Measurements from ENCODE around the gene PIK3R1. TPM values are rescaled to one million over a fixed set of nuclear protein-coding genes. Genes with fewer than 3 reads are reported as not detected.

Gene PIK3R1
- total and polyA plus RNA-seq, 4 experiments from 2014 or later: 92.6 to 152 (median 125) TPM

DNA sequence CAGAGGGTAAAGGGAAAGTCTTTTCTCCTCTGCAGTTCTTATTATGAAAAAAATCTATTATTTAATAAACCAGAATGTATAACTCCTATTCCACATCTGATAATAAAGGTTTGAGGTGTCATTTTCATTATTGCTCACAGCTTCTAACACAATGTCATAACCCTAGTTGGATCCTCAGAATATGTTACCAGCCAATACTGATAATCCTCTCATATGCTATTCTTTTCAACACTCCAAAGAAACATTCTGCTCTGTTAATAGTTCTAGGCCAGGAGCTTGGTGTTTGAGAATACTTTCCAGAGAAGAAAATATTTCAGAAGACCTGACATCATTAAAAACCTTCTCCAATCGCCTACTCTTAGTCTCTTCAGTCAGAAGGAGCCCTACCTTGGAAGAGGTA lies 127.1 kb downstream of the PIK3R1 start:
- intact Hi-C loops (cut with micrococcal nuclease): loop anchor here (10.0 kb wide), 1 partner anchor 62 kb away; no protein-coding TSS in a partner anchor
- POLR2A ChIA-PET (ENCODE audit: partially characterized antibody): interaction anchor here (0.9 kb wide), 1 partner anchor 55 kb away, joined by 3 read pairs; no protein-coding TSS in a partner anchor
- CTCF ChIA-PET (ENCODE audit: partially characterized antibody): no interaction called here
- H3K4me1 Mint-ChIP-seq: peaks cover 11 to 17% (median 14%) of the 10 kb centered on the region in 4 donors
- no peak for DNase-seq
- H3K9me3 Mint-ChIP-seq: peaks cover 0 to 2% (median 0%) of the 10 kb centered on the region in 8 donors
- Histone ChIP-seq H3K27me3 (ENCODE audit: insufficient read depth, low read length) (no peaks in the 10 kb centered on the region), H3K9me3 (ENCODE audit: control insufficient read depth in 1 of 2, low read length in 2 of 2) (no peaks in the 10 kb centered on the region), H3K36me3 (ENCODE audit: insufficient read depth, low read length) (no peaks in the 10 kb centered on the region), H3K27ac (ENCODE audit: low read depth, low read length) (no peak overlapping the region), H3K4me1 (ENCODE audit: insufficient read depth, low read length) (peaks cover 20% of the 10 kb centered on the region), H3K4me3 (ENCODE audit: low read length in 2 of 2) (no peak overlapping the region)
- peaks cover 0 to 1% of the 10 kb centered on the region in 2 donors for H3K27me3 Mint-ChIP-seq
- H3K4me3 Mint-ChIP-seq: no peak overlapping the region
- no peaks in the 10 kb centered on the region for H3K36me3 Mint-ChIP-seq
- H3K27ac Mint-ChIP-seq: no peak overlapping the region

DNA sequence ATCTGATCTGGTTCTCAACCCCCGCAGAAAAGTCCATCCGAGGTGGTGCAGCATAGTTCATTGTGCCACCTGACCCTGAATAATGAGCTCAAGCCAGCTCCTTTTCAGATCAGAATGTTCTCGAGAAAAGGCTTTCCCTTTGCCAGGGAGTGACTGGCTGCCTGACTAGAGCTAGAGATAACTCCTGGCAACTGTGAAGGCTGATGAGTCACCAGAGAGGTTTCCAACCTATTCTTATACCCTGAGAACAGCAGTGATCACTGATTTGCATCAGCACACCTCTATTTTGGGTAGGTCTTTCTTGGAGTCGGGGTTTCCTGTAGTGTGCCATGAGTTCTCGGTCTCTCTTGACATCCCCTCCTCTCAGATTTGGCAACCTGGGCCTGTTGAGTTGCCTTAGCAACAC lies 127.9 kb downstream of the PIK3R1 start:
- CTCF ChIA-PET (ENCODE audit: partially characterized antibody): no interaction called here

DNA sequence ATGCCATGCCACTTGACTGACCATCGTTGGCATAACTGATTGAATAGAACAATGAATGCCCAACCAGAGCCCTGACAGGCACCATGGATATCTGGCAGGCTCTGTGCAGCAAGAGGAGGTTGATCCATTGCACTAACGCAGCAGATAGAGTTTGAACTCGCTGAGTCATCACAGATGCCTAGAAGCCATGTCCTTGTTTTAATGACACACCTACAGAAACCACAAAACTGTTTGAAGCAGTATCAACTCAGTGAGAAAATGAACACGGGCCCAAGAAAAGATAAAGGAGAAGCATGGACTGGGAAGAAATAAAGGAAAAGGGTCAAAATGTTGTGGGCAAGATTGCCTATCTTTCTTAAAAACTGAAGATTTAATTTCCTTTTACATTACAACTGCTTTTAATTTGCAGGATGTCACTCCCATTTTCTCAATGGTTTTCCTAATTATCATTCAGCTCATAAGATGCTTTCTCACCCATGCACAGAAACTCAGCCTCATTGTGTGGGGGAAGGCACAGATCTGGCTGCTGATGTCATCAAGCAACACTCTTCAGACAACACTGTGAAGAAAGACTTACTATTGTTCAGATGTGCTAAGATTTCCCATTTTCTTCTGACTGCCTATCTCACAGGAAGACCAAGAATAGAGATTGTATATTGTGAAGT lies 129.0 kb downstream of the PIK3R1 start:
- H3K27me3 Mint-ChIP-seq: peaks cover 0 to 1% of the 10 kb centered on the region in 2 donors
- intact Hi-C loops (cut with micrococcal nuclease): loop anchor here (10.0 kb wide), 1 partner anchor 60 kb away; no protein-coding TSS in a partner anchor
- Histone ChIP-seq H3K9me3 (ENCODE audit: control insufficient read depth in 1 of 2, low read length in 2 of 2) (no peaks in the 10 kb centered on the region), H3K27ac (ENCODE audit: low read depth, low read length) (no peak overlapping the region), H3K4me1 (ENCODE audit: insufficient read depth, low read length) (peaks cover 20% of the 10 kb centered on the region), H3K27me3 (ENCODE audit: insufficient read depth, low read length) (no peaks in the 10 kb centered on the region), H3K36me3 (ENCODE audit: insufficient read depth, low read length) (no peaks in the 10 kb centered on the region), H3K4me3 (ENCODE audit: low read length in 2 of 2) (no peak overlapping the region)
- H3K4me1 Mint-ChIP-seq: peaks cover 11 to 17% (median 16%) of the 10 kb centered on the region in 4 donors
- peak overlapping the region in 1 of 7 donors; percentile 49 for H3K27ac Mint-ChIP-seq
- ChIA-PET POLR2A (ENCODE audit: partially characterized antibody) (no interaction called here), CTCF (ENCODE audit: partially characterized antibody) (no interaction called here)
- peak overlapping the region in 1 of 8 donors; percentile 50 for H3K4me3 Mint-ChIP-seq
- H3K36me3 Mint-ChIP-seq: no peaks in the 10 kb centered on the region
- H3K9me3 Mint-ChIP-seq: peaks cover 0 to 7% (median 2%) of the 10 kb centered on the region in 8 donors
- DNase-seq: peak in 4 of 5 donors; percentile 6 to 50 (median 10)

More for the DNA sequence above, 127.9 kb downstream of the PIK3R1 start:
- intact Hi-C loops (cut with micrococcal nuclease): loop anchor here (10.0 kb wide), 1 partner anchor 61 kb away; no protein-coding TSS in a partner anchor
- Mint-ChIP-seq H3K36me3 (no peaks in the 10 kb centered on the region), H3K27ac (no peak overlapping the region), H3K9me3 (peaks cover 0 to 7% (median 2%) of the 10 kb centered on the region in 8 donors), H3K27me3 (peaks cover 0 to 1% of the 10 kb centered on the region in 2 donors), H3K4me3 (no peak overlapping the region), H3K4me1 (peaks cover 11 to 17% (median 16%) of the 10 kb centered on the region in 4 donors)
- H3K9me3 ChIP-seq (ENCODE audit: control insufficient read depth in 1 of 2, low read length in 2 of 2): no peaks in the 10 kb centered on the region
- no peak overlapping the region for H3K4me3 ChIP-seq (ENCODE audit: low read length in 2 of 2)
- DNase-seq: peak in 1 of 5 donors; percentile 1
- H3K27ac ChIP-seq (ENCODE audit: low read depth, low read length): no peak overlapping the region
- no peaks in the 10 kb centered on the region for H3K36me3 ChIP-seq (ENCODE audit: insufficient read depth, low read length)
- H3K4me1 ChIP-seq (ENCODE audit: insufficient read depth, low read length): peaks cover 20% of the 10 kb centered on the region
- H3K27me3 ChIP-seq (ENCODE audit: insufficient read depth, low read length): no peaks in the 10 kb centered on the region
- POLR2A ChIA-PET (ENCODE audit: partially characterized antibody): interaction anchor here (0.9 kb wide), 1 partner anchor 55 kb away, joined by 3 read pairs; no protein-coding TSS in a partner anchor

DNA sequence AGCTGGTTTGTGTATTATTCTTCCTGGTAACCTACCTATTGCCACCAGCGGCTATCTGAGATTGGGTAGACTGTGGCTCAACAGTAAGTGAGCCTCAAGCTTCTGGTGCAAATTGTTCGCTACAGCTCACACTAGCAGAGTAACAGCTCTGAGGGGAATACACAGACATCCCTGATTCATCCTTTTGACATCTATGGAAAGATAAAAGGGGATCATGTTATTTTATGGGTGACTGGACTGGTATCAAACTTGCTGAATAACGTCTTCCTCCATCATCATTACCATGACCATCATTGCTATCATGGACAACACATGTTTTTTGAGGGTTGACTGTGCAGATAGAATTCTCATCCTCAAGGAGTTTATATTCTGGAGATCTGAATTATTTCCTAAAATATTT lies 129.6 kb downstream of the PIK3R1 start:
- Mint-ChIP-seq H3K4me3 (no peak overlapping the region), H3K27me3 (peaks cover 0 to 1% of the 10 kb centered on the region in 2 donors), H3K4me1 (peaks cover 11 to 17% (median 16%) of the 10 kb centered on the region in 4 donors), H3K36me3 (no peaks in the 10 kb centered on the region), H3K27ac (peak overlapping the region in 1 of 7 donors; percentile 49), H3K9me3 (peaks cover 0 to 7% (median 2%) of the 10 kb centered on the region in 8 donors)
- intact Hi-C loops (cut with micrococcal nuclease): loop anchor here (10.0 kb wide), 1 partner anchor 60 kb away; no protein-coding TSS in a partner anchor
- POLR2A ChIA-PET (ENCODE audit: partially characterized antibody): no interaction called here
- DNase-seq: no peak
- no peaks in the 10 kb centered on the region for H3K27me3 ChIP-seq (ENCODE audit: insufficient read depth, low read length)
- H3K36me3 ChIP-seq (ENCODE audit: insufficient read depth, low read length): no peaks in the 10 kb centered on the region
- H3K4me3 ChIP-seq (ENCODE audit: low read length in 2 of 2): no peak overlapping the region
- H3K27ac ChIP-seq (ENCODE audit: low read depth, low read length): no peak overlapping the region
- H3K4me1 ChIP-seq (ENCODE audit: insufficient read depth, low read length): peaks cover 20% of the 10 kb centered on the region
- CTCF ChIA-PET (ENCODE audit: partially characterized antibody): no interaction called here
- no peaks in the 10 kb centered on the region for H3K9me3 ChIP-seq (ENCODE audit: control insufficient read depth in 1 of 2, low read length in 2 of 2)

DNA sequence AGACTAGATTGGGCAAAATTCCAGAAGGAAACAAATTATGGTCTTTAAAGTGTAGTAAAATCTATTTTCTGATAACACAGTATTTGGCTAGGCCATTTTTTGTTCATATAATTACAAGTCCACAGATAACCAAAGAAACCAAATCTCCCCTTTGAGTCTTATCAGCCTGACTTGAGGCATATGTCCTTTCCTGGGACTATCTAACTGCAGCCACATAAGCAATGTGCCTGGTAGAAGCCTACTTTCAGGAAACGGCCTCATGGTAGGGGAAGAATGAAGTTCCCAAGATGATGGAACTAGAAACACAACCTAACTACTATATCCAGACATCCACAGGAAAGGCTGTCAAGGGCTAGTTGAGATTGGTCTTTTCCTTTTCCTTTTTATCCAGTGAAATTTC lies 130.0 kb downstream of the PIK3R1 start:
- Mint-ChIP-seq H3K36me3 (no peaks in the 10 kb centered on the region), H3K4me1 (peaks cover 11 to 17% (median 16%) of the 10 kb centered on the region in 4 donors), H3K4me3 (no peak overlapping the region), H3K27me3 (peaks cover 0 to 1% of the 10 kb centered on the region in 2 donors), H3K27ac (no peak overlapping the region), H3K9me3 (peaks cover 0 to 7% (median 2%) of the 10 kb centered on the region in 8 donors)
- ChIA-PET POLR2A (ENCODE audit: partially characterized antibody) (no interaction called here), CTCF (ENCODE audit: partially characterized antibody) (interaction anchor here (0.7 kb wide), 1 partner anchor 60 kb away, joined by 3 read pairs; no protein-coding TSS in a partner anchor)
- no peak for DNase-seq
- H3K4me3 ChIP-seq (ENCODE audit: low read length in 2 of 2): no peak overlapping the region
- H3K9me3 ChIP-seq (ENCODE audit: control insufficient read depth in 1 of 2, low read length in 2 of 2): no peaks in the 10 kb centered on the region
- H3K4me1 ChIP-seq (ENCODE audit: insufficient read depth, low read length): peaks cover 20% of the 10 kb centered on the region
- intact Hi-C loops (cut with micrococcal nuclease): loop anchor here (10.0 kb wide), 1 partner anchor 59 kb away; no protein-coding TSS in a partner anchor
- H3K36me3 ChIP-seq (ENCODE audit: insufficient read depth, low read length): no peaks in the 10 kb centered on the region
- no peak overlapping the region for H3K27ac ChIP-seq (ENCODE audit: low read depth, low read length)
- no peaks in the 10 kb centered on the region for H3K27me3 ChIP-seq (ENCODE audit: insufficient read depth, low read length)

DNA sequence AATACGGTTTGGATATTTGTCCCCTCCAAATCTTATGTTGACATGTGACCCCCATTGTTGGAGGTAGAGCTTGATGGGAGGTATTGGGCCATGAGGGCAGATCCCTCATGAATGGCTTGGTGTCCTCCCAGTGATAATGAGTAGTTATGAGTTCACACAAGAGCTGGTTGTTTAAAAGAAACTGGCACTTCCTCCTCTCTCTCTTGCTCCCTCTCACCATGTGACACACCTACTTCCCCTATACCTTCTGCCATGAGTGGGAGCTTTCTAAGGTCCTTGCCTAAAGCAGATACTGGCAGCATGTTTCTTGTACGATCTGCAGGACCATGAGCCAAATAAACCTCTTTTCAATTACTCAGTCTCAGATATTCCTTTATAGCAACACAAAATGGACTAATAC lies 132.0 kb downstream of the PIK3R1 start:
- Mint-ChIP-seq H3K27me3 (no peaks in the 10 kb centered on the region), H3K36me3 (no peaks in the 10 kb centered on the region), H3K27ac (no peak overlapping the region), H3K4me3 (no peak overlapping the region), H3K4me1 (peaks cover 11 to 17% (median 16%) of the 10 kb centered on the region in 4 donors), H3K9me3 (peaks cover 0 to 7% (median 2%) of the 10 kb centered on the region in 8 donors)
- ChIA-PET POLR2A (ENCODE audit: partially characterized antibody) (no interaction called here), CTCF (ENCODE audit: partially characterized antibody) (no interaction called here)
- Histone ChIP-seq H3K27ac (ENCODE audit: low read depth, low read length) (no peak overlapping the region), H3K36me3 (ENCODE audit: insufficient read depth, low read length) (no peaks in the 10 kb centered on the region), H3K9me3 (ENCODE audit: control insufficient read depth in 1 of 2, low read length in 2 of 2) (no peaks in the 10 kb centered on the region), H3K4me1 (ENCODE audit: insufficient read depth, low read length) (peaks cover 20% of the 10 kb centered on the region), H3K27me3 (ENCODE audit: insufficient read depth, low read length) (no peaks in the 10 kb centered on the region), H3K4me3 (ENCODE audit: low read length in 2 of 2) (no peak overlapping the region)
- intact Hi-C loops (cut with micrococcal nuclease): loop anchor here (10.0 kb wide), 1 partner anchor 57 kb away; no protein-coding TSS in a partner anchor
- no peak for DNase-seq

DNA sequence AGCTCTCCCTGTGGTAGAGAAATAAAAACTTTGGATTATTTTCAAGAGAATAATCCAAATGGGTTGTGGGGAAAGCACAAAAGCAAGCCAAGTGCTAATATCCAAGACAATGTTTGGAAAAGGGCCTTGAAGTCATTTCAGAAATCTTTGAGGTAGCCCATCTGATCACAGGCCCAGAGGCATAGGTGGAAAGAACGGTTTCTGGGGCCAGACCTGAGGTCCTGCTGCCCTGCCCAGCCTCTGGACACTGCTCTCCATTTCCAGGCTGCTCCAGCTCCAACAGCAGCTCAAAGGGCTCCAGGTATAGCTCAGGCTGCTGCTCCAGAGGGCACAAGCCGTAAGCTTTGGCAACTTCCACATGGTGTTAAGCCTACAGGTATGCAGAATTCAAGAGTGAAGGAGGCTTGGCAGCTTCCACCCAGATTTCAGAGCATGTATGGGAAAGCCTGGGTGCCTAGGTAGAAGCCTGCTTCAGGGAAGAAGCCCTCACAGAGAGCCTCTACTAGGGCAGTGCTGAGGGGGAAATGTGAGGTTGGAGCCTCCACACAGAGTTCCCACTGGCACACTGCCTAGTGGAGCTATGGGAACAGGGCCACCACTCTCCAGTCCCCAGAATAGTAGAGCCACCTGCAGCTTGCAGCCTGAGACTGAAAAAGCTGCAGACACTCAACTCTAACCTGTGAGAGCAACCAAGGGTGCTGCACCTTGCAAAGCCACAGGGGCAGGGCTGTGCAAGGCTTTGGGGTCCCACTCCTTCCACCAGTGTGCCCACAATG lies 133.1 kb downstream of the PIK3R1 start:
- ChIA-PET POLR2A (ENCODE audit: partially characterized antibody) (no interaction called here), CTCF (ENCODE audit: partially characterized antibody) (no interaction called here)
- no peaks in the 10 kb centered on the region for H3K9me3 ChIP-seq (ENCODE audit: control insufficient read depth in 1 of 2, low read length in 2 of 2)
- no peaks in the 10 kb centered on the region for H3K36me3 ChIP-seq (ENCODE audit: insufficient read depth, low read length)
- Mint-ChIP-seq H3K36me3 (no peaks in the 10 kb centered on the region), H3K9me3 (peaks cover 0 to 7% (median 2%) of the 10 kb centered on the region in 8 donors), H3K27me3 (no peaks in the 10 kb centered on the region), H3K27ac (no peak overlapping the region), H3K4me3 (no peak overlapping the region), H3K4me1 (peaks cover 11 to 17% (median 16%) of the 10 kb centered on the region in 4 donors)
- intact Hi-C loops (cut with micrococcal nuclease): loop anchor here (10.0 kb wide), 1 partner anchor 56 kb away; no protein-coding TSS in a partner anchor
- H3K4me1 ChIP-seq (ENCODE audit: insufficient read depth, low read length): peaks cover 16% of the 10 kb centered on the region
- no peak overlapping the region for H3K27ac ChIP-seq (ENCODE audit: low read depth, low read length)
- no peaks in the 10 kb centered on the region for H3K27me3 ChIP-seq (ENCODE audit: insufficient read depth, low read length)
- no peak overlapping the region for H3K4me3 ChIP-seq (ENCODE audit: low read length in 2 of 2)
- DNase-seq: no peak

Data from CD4-positive, alpha-beta memory T cell (primary cell).